Measurements from ENCODE around the gene MYMK. TPM values are rescaled to one million over a fixed set of nuclear protein-coding genes. Genes with fewer than 3 reads are reported as not detected.
A peak's percentile ranks its signal among the peaks of the same experiment; 100 is the strongest.

Gene MYMK
- total and polyA plus RNA-seq, 2 of the 13 experiments (the other 11 are each of a cell fraction or from before 2014, with no cell fraction given): not detected

GRCh38 chr9:133506653-133507038 is 18.1 kb downstream of the MYMK start (continued):
- TF ChIP-seq ZFP41 (CRISPR knock-in tag; IDR thresholded peaks at IDR 0.05; ENCODE audit: borderline replicate concordance) (peak; percentile 34; the same call in 1 of the 2 replicates), YEATS2 (CRISPR knock-in tag; IDR thresholded peaks at IDR 0.05; ENCODE audit: borderline replicate concordance) (peak; percentile 66; the same call in 1 of the 2 replicates), ZNF563 (CRISPR knock-in tag; IDR thresholded peaks at IDR 0.05) (peak; percentile 64; the same call in 1 of the 2 replicates), ZNF180 (CRISPR knock-in tag; IDR thresholded peaks at IDR 0.05; ENCODE audit: borderline replicate concordance, low read depth) (peak; percentile 70; the same call in 1 of the 2 replicates), LBX2 (CRISPR knock-in tag; IDR thresholded peaks at IDR 0.05; ENCODE audit: borderline replicate concordance) (0 out of 2 replicates have a peak, but pooled peaks have one; percentile 46), ETS1 (CRISPR knock-in tag; IDR thresholded peaks at IDR 0.05) (no peak), BHLHE40 (IDR thresholded peaks at IDR 0.05; ENCODE audit: low read length) (peak; percentile 44), ZNF451 (CRISPR knock-in tag; IDR thresholded peaks at IDR 0.05) (no peak), REST (IDR thresholded peaks at IDR 0.05; ENCODE audit: borderline replicate concordance in 1 of 2, low read depth in 1 of 2, low read length in 2 of 2) (no peak), ZNF878 (CRISPR knock-in tag; IDR thresholded peaks at IDR 0.05) (peak; percentile 84; the same call in 1 of the 2 replicates), ZGPAT (CRISPR knock-in tag; IDR thresholded peaks at IDR 0.05) (peak; percentile 65), ZEB1 (IDR thresholded peaks at IDR 0.05; ENCODE audit: insufficient replicate concordance, low read depth) (no peak), E2F5 (CRISPR knock-in tag; conservative IDR thresholded peaks at IDR 0.05) (peak; percentile 90), ZNF790 (CRISPR knock-in tag; IDR thresholded peaks at IDR 0.05; ENCODE audit: borderline replicate concordance) (no peak), MYC (CRISPR knock-in tag; IDR thresholded peaks at IDR 0.05; ENCODE audit: borderline replicate concordance) (peak; percentile 62; the same call in 1 of the 2 replicates), HOXA5 (CRISPR knock-in tag; IDR thresholded peaks at IDR 0.05) (peak; percentile 93), ZMAT3 (CRISPR knock-in tag; conservative IDR thresholded peaks at IDR 0.05) (peak; percentile 79), LCORL (IDR thresholded peaks at IDR 0.05) (no peak), LCORL (CRISPR knock-in tag; IDR thresholded peaks at IDR 0.05) (peak; percentile 99), ZNF468 (CRISPR knock-in tag; IDR thresholded peaks at IDR 0.05) (no peak), ZNF350 (CRISPR knock-in tag; IDR thresholded peaks at IDR 0.05; ENCODE audit: borderline replicate concordance, low read depth) (peak; percentile 53), SNAPC5 (CRISPR knock-in tag; IDR thresholded peaks at IDR 0.05; ENCODE audit: borderline replicate concordance) (no peak), PCBP1 (IDR thresholded peaks at IDR 0.05; ENCODE audit: borderline replicate concordance, low read depth, low read length) (no peak), HNF4A (CRISPR knock-in tag; IDR thresholded peaks at IDR 0.05) (peak; percentile 72)
